Prostate gland (tissue), 2 donors: Measurements from ENCODE around the gene PHTF2.

Source experiments
- POLR2A ChIP-seq: fragments of 450-650 bp; IDR thresholded peaks from one replicate; pipeline ENCODE4 v1.6.1; 2016; ENCODE audit warnings: antibody characterized with exemption, mild to moderate bottlenecking
- POLR2AphosphoS5 ChIP-seq: sonication (generic); formaldehyde crosslinking; IDR thresholded peaks from one replicate; pipeline ENCODE4 v1.6.1; 2017; ENCODE audit warnings: antibody characterized with exemption
- TF ChIP-seq, protein P1 (sequence below), 4 experiments: fragments of 200-600 bp in 2 of 4; fragments of 450-650 bp in 2 of 4; sonication (generic) in 2 of 4; IDR thresholded peaks; 1 replicate in 3 of 4; 2 replicates in 1 of 4; pipeline ENCODE4 v1.5.1; 2016 to 2019; ENCODE audit warnings: antibody characterized with exemption in 4 of 4, mild to moderate bottlenecking in 2 of 4, moderate library complexity in 2 of 4

GRCh38 chr7:77931841-77932240 lies 133.3 kb downstream of the PHTF2 start:
- no peak for TF ChIP-seq POLR2AphosphoS5
- TF ChIP-seq, protein P1, sequence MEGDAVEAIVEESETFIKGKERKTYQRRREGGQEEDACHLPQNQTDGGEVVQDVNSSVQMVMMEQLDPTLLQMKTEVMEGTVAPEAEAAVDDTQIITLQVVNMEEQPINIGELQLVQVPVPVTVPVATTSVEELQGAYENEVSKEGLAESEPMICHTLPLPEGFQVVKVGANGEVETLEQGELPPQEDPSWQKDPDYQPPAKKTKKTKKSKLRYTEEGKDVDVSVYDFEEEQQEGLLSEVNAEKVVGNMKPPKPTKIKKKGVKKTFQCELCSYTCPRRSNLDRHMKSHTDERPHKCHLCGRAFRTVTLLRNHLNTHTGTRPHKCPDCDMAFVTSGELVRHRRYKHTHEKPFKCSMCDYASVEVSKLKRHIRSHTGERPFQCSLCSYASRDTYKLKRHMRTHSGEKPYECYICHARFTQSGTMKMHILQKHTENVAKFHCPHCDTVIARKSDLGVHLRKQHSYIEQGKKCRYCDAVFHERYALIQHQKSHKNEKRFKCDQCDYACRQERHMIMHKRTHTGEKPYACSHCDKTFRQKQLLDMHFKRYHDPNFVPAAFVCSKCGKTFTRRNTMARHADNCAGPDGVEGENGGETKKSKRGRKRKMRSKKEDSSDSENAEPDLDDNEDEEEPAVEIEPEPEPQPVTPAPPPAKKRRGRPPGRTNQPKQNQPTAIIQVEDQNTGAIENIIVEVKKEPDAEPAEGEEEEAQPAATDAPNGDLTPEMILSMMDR (IDR thresholded peaks at IDR 0.05): no peak
- TF ChIP-seq POLR2A: no peak
